ENCODE results near the gene MAP3K5. TPM values are rescaled to one million over a fixed set of nuclear protein-coding genes. Genes with fewer than 3 reads are reported as not detected.
A peak's percentile ranks its signal among the peaks of the same experiment; 100 is the strongest.

Gene MAP3K5
- total RNA-seq, 1 experiment from 2014 or later: 2.1 TPM

DNA sequence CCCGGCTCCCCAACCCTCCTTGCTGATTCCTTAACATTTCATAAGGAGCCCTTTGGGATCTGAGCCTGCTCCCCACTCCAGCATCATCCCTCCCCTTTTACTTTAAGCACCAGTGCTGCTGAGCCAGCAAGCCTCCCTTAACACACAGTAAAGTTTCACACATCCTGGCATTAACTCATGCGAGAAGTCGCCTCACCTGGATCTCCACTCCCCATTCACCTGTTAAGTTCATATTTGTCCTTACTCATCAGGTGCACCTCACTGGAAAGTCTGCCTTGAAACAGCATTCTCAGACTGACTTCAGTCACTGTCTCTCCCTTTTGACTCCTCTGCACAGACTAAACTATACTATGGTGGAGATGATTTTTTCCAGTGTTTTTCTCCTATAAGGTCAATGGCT is 194.2 kb downstream of the MAP3K5 start:
- BruUV-seq (replicated peaks): no TSS peak
- Mint-ChIP-seq H3K4me3 (ENCODE audit: unreplicated experiment) (no peak overlapping the region), H3K4me1 (ENCODE audit: low read depth, unreplicated experiment) (peaks cover 11% of the 10 kb centered on the region), H3K27ac (ENCODE audit: unreplicated experiment) (no peak overlapping the region), H3K27me3 (ENCODE audit: insufficient read depth, unreplicated experiment) (no peaks in the 10 kb centered on the region), H3K36me3 (ENCODE audit: insufficient read depth, unreplicated experiment) (no peaks in the 10 kb centered on the region), H3K9me3 (ENCODE audit: unreplicated experiment) (no peaks in the 10 kb centered on the region)
- Histone ChIP-seq H3K36me3 (ENCODE audit: control insufficient read depth, insufficient read depth, low read length) (no peaks in the 10 kb centered on the region), H3K4me3 (ENCODE audit: low read depth, low read length) (no peak overlapping the region), H3K27me3 (replicated peaks; ENCODE audit: control insufficient read depth, insufficient read depth, low read length) (no peaks in the 10 kb centered on the region), H3K9me3 (no peaks in the 10 kb centered on the region), H3K4me1 (0 out of 2 replicates have a peak, but pooled peaks cover 3% of the 10 kb centered on the region)
- DNase-seq: no peak
- intact Hi-C loops (cut with micrococcal nuclease; ENCODE audit: unreplicated experiment): no loop called here
- ChIA-PET CTCF (no interaction called here), POLR2A (no interaction called here)
- TF ChIP-seq, protein P1, sequence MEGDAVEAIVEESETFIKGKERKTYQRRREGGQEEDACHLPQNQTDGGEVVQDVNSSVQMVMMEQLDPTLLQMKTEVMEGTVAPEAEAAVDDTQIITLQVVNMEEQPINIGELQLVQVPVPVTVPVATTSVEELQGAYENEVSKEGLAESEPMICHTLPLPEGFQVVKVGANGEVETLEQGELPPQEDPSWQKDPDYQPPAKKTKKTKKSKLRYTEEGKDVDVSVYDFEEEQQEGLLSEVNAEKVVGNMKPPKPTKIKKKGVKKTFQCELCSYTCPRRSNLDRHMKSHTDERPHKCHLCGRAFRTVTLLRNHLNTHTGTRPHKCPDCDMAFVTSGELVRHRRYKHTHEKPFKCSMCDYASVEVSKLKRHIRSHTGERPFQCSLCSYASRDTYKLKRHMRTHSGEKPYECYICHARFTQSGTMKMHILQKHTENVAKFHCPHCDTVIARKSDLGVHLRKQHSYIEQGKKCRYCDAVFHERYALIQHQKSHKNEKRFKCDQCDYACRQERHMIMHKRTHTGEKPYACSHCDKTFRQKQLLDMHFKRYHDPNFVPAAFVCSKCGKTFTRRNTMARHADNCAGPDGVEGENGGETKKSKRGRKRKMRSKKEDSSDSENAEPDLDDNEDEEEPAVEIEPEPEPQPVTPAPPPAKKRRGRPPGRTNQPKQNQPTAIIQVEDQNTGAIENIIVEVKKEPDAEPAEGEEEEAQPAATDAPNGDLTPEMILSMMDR (IDR thresholded peaks at IDR 0.05; ENCODE audit: insufficient read depth in 1 of 2, low read depth in 1 of 2, low read length in 1 of 2, severe bottlenecking in 1 of 2, unreplicated experiment in 1 of 2): no peak

DNA sequence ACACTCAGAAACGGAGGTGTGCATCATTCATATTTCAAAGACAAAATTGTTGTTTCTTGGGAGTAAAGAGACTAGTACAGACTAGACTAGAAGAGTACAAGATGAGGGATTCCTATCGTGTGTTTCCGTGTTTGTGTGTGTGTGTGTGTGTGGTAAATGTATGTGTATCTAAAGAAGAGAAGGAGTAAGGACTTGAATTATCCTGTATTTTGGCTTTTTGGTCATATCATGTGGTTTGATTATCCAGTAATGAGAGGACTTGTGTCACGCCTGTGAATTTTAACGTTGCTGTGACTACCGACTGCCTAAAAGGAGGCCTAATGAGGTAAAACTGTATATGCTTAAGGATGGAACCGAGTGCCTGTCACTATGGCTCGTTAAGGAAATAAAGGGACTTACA is 197.6 kb downstream of the MAP3K5 start:
- Mint-ChIP-seq H3K9me3 (ENCODE audit: unreplicated experiment) (no peaks in the 10 kb centered on the region), H3K4me1 (ENCODE audit: low read depth, unreplicated experiment) (no peaks in the 10 kb centered on the region), H3K27ac (ENCODE audit: unreplicated experiment) (no peak overlapping the region), H3K27me3 (ENCODE audit: insufficient read depth, unreplicated experiment) (no peaks in the 10 kb centered on the region), H3K36me3 (ENCODE audit: insufficient read depth, unreplicated experiment) (no peaks in the 10 kb centered on the region), H3K4me3 (ENCODE audit: unreplicated experiment) (no peak overlapping the region)
- Histone ChIP-seq H3K4me1 (no peaks in the 10 kb centered on the region), H3K36me3 (ENCODE audit: control insufficient read depth, insufficient read depth, low read length) (no peaks in the 10 kb centered on the region), H3K4me3 (ENCODE audit: low read depth, low read length) (no peak overlapping the region), H3K27me3 (replicated peaks; ENCODE audit: control insufficient read depth, insufficient read depth, low read length) (no peaks in the 10 kb centered on the region), H3K9me3 (no peaks in the 10 kb centered on the region)
- DNase-seq: no peak
- POLR2A ChIA-PET: no interaction called here
- CTCF ChIA-PET: no interaction called here
- TF ChIP-seq, protein P1 (IDR thresholded peaks at IDR 0.05; ENCODE audit: insufficient read depth in 1 of 2, low read depth in 1 of 2, low read length in 1 of 2, severe bottlenecking in 1 of 2, unreplicated experiment in 1 of 2): no peak
- no TSS peak for BruUV-seq (replicated peaks)
- intact Hi-C loops (cut with micrococcal nuclease; ENCODE audit: unreplicated experiment): no loop called here

DNA sequence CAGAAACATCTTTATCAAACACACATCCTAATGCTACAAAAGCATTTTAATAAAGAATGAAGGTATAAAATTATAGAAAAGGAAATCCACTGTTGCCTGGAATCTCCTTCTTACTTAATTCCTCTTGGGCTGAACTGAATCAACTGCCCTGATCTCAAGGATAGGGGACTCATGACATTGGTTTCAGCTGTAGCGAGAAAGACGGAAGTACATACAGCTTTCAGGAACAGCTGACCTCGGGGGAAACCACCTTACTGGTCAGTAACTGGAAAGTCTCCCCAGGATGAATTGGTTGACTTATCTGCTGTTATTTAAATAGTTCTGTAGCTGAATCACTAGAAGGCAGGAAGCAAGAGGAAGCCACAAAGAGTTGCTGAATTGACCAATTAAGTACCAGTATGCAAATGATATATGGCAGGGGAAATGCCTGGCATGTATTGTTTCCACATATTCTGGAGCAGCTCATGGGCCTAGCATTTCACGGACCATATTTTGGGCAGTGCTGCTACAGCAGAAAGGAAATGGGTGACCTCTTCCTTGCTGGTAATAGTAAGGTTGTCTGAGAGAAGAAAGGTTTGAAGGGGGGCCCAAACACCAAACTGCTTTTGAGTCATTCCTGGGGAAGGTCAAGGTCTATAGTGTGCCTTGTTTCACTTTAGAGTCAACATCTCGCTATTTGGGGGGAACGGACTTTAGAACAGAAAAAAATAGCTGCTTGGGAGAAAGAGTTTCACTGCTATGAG is 198.4 kb downstream of the MAP3K5 start:
- Mint-ChIP-seq H3K4me1 (ENCODE audit: low read depth, unreplicated experiment) (no peaks in the 10 kb centered on the region), H3K27ac (ENCODE audit: unreplicated experiment) (no peak overlapping the region), H3K4me3 (ENCODE audit: unreplicated experiment) (no peak overlapping the region), H3K36me3 (ENCODE audit: insufficient read depth, unreplicated experiment) (peaks cover 4% of the 10 kb centered on the region), H3K9me3 (ENCODE audit: unreplicated experiment) (no peaks in the 10 kb centered on the region), H3K27me3 (ENCODE audit: insufficient read depth, unreplicated experiment) (no peaks in the 10 kb centered on the region)
- H3K4me3 ChIP-seq (ENCODE audit: low read depth, low read length): no peak overlapping the region
- ChIA-PET POLR2A (no interaction called here), CTCF (interaction anchor here (0.7 kb wide), 1 partner anchor 51 kb away, joined by 4 read pairs; no protein-coding TSS in a partner anchor)
- H3K36me3 ChIP-seq (ENCODE audit: control insufficient read depth, insufficient read depth, low read length): no peaks in the 10 kb centered on the region
- no peaks in the 10 kb centered on the region for H3K9me3 ChIP-seq
- DNase-seq: peak; percentile 17 to 35
- no peaks in the 10 kb centered on the region for H3K27me3 ChIP-seq (replicated peaks; ENCODE audit: control insufficient read depth, insufficient read depth, low read length)
- TF ChIP-seq, protein P1 (IDR thresholded peaks at IDR 0.05; ENCODE audit: insufficient read depth in 1 of 2, low read depth in 1 of 2, low read length in 1 of 2, severe bottlenecking in 1 of 2, unreplicated experiment in 1 of 2): no peak
- no peaks in the 10 kb centered on the region for H3K4me1 ChIP-seq
- intact Hi-C loops (cut with micrococcal nuclease; ENCODE audit: unreplicated experiment): no loop called here
- no TSS peak for BruUV-seq (replicated peaks)
